GM23338 (cell line): ENCODE results near the gene NBAS. TPM values are rescaled to one million over a fixed set of nuclear protein-coding genes. Genes with fewer than 3 reads are reported as not detected.

ENCODE experiments used
- ATAC-seq: fragments of 200-7000 bp; cut with Tn5 transposase; 3 replicates; pipeline ENCODE4 v1.9.1; 2020
- DNase-seq: peaks from one replicate; pipeline ENCODE4 v3.0.0-alpha.2; 2015; ENCODE audit warnings: low spot score
- H2AFZ ChIP-seq: fragments of 200-600 bp; sonication (generic); 2 replicates; pipeline ENCODE4 v1.8.0; 2016; ENCODE audit warnings: antibody characterized with exemption, mild to moderate bottlenecking, moderate library complexity
- H3F3A ChIP-seq: fragments of 200-600 bp; sonication (generic); replicated peaks from 2 replicates; pipeline ENCODE4 v1.8.0; 2017; ENCODE audit warnings: antibody characterized with exemption, mixed run types, low read depth
- H3K27ac ChIP-seq: fragments of 200-600 bp; sonication (generic); 2 replicates; pipeline ENCODE4 v1.6.1; 2016; ENCODE audit warnings: low read depth
- H3K27me3 ChIP-seq: fragments of 200-600 bp; sonication (generic); 2 replicates; pipeline ENCODE4 v1.8.0; 2016; ENCODE audit warnings: mild to moderate bottlenecking, mixed run types, moderate library complexity; ENCODE audit not compliant: insufficient read depth
- H3K36me3 ChIP-seq: fragments of 200-600 bp; sonication (generic); 2 replicates; pipeline ENCODE4 v1.8.0; 2016; ENCODE audit warnings: mild to moderate bottlenecking; ENCODE audit not compliant: insufficient read depth
- H3K4me1 ChIP-seq: fragments of 200-600 bp; sonication (generic); 2 replicates; pipeline ENCODE4 v1.8.0; 2016; ENCODE audit warnings: mild to moderate bottlenecking, moderate library complexity; ENCODE audit not compliant: insufficient read depth
- H3K4me2 ChIP-seq: fragments of 200-600 bp; sonication (generic); 2 replicates; pipeline ENCODE4 v1.7.1; 2017; ENCODE audit warnings: mixed run types
- H3K4me3 ChIP-seq: fragments of 200-600 bp; sonication (generic); 2 replicates; pipeline ENCODE4 v1.6.1; 2016; ENCODE audit warnings: mixed run types
- H3K79me2 ChIP-seq: fragments of 200-600 bp; sonication (generic); replicated peaks from 2 replicates; pipeline ENCODE4 v1.8.0; 2017; ENCODE audit warnings: mild to moderate bottlenecking; ENCODE audit not compliant: insufficient read depth
- H3K9me2 ChIP-seq: fragments of 200-600 bp; sonication (generic); 2 replicates; pipeline ENCODE4 v1.8.0; 2017; ENCODE audit not compliant: insufficient read depth
- H4K20me1 ChIP-seq: fragments of 200-600 bp; sonication (generic); replicated peaks from 2 replicates; pipeline ENCODE4 v1.8.0; 2017; ENCODE audit warnings: mild to moderate bottlenecking; ENCODE audit not compliant: insufficient read depth
- H3K27ac Mint-ChIP-seq: 2 replicates; pipeline ENCODE4 v1.8.0; 2020; ENCODE audit warnings: inconsistent platforms, mild to moderate bottlenecking, moderate library complexity, mixed read lengths
- H3K27me3 Mint-ChIP-seq: 3 replicates; pipeline ENCODE4 v1.8.0; 2022; ENCODE audit warnings: low read depth, mild to moderate bottlenecking, moderate library complexity, mixed read lengths, inconsistent platforms; ENCODE audit not compliant: insufficient read depth, poor library complexity
- H3K36me3 Mint-ChIP-seq: 3 replicates; pipeline ENCODE4 v1.8.0; 2021; ENCODE audit warnings: low read depth, mild to moderate bottlenecking, inconsistent platforms, moderate library complexity, mixed read lengths
- H3K4me1 Mint-ChIP-seq: 3 replicates; pipeline ENCODE4 v1.8.0; 2020; ENCODE audit warnings: mild to moderate bottlenecking, inconsistent platforms, mixed read lengths
- H3K4me3 Mint-ChIP-seq: 3 replicates; pipeline ENCODE4 v1.8.0; 2021; ENCODE audit warnings: moderate library complexity, mild to moderate bottlenecking, inconsistent platforms, mixed read lengths
- H3K9me3 Mint-ChIP-seq: 3 replicates; pipeline ENCODE4 v1.8.0; 2020; ENCODE audit warnings: moderate library complexity, mild to moderate bottlenecking, inconsistent platforms, mixed read lengths
- ETS1 ChIP-seq: IDR thresholded peaks from 2 replicates; pipeline ENCODE4 v1.6.1; 2016; ENCODE audit warnings: antibody characterized with exemption
- EZH2 ChIP-seq: fragments of 200-600 bp; sonication (generic); IDR thresholded peaks from one replicate; pipeline ENCODE4 v1.8.0; 2017; ENCODE audit warnings: antibody characterized with exemption, mild to moderate bottlenecking, low read depth; ENCODE audit not compliant: unreplicated experiment
- EZH2phosphoT487 ChIP-seq: fragments of 200-600 bp; sonication (generic); IDR thresholded peaks from one replicate; pipeline ENCODE4 v1.8.1; 2018; ENCODE audit warnings: antibody characterized with exemption; ENCODE audit not compliant: unreplicated experiment
- JUNB ChIP-seq: IDR thresholded peaks from one replicate; pipeline ENCODE4 v1.6.1; 2016; ENCODE audit warnings: antibody characterized with exemption; ENCODE audit not compliant: unreplicated experiment
- NANOG ChIP-seq: IDR thresholded peaks from 2 replicates; pipeline ENCODE4 v1.6.1; 2016; ENCODE audit warnings: antibody characterized with exemption, borderline replicate concordance
- POLR2AphosphoS5 ChIP-seq: IDR thresholded peaks from 2 replicates; pipeline ENCODE4 v1.6.1; 2016; ENCODE audit warnings: antibody characterized with exemption, low read depth
- STAT1 ChIP-seq: IDR thresholded peaks from one replicate; pipeline ENCODE4 v1.6.1; 2016; ENCODE audit warnings: antibody characterized with exemption; ENCODE audit not compliant: unreplicated experiment
- ZNF462 ChIP-seq: fragments of 250-450 bp; sonication (Bioruptor Pico); IDR thresholded peaks from 2 replicates; pipeline ENCODE4 v1.5.0; 2020; ENCODE audit warnings: mild to moderate bottlenecking, moderate library complexity
- polyA plus RNA-seq: library from polyadenylated mRNA; unstranded; fragments of >200 nt; fragmentation: Nextera tagmentation; extraction: Ambion mirVana; gene quantifications from 2 replicates; pipeline ENCODE4 v1.2.1, GENCODE V29; 2016
- total RNA-seq: library from RNA; depleted of rRNA; stranded (reverse); fragments of >200 nt; shearing (Covaris generic); gene quantifications from 2 replicates; pipeline ENCODE4 v1.2.3, GENCODE V29; 2014

NBAS gene
- total and polyA plus RNA-seq, 2 experiments from 2014 or later = 24.8 to 38.9 TPM

DNA sequence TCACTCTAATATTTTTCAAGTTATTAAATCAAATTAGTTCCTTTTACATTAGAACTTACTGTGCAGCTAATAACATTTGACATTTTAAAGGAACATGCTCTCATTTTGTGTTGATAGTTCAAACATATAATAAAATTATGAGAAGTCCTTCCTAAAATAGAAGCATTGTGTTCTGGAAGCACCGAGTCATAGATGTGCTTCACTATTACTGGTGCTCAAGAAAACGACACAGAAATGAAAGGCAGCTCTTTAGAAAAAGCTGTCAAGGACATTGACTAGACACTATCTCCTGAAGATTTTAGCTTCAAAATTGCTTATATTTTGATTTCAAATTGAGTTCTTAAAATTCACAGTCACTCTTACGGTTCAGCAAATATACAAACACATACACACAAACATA lies 338.3 kb downstream of the NBAS start (continued):
- TF ChIP-seq ETS1 (no peak), ZNF462 (CRISPR knock-in tag) (no peak), STAT1 (no peak)

- no peak for DNase-seq
Observed at GRCh38 chr2:15220603-15221002, 340.5 kb downstream of the NBAS start.

More at GRCh38 chr2:15220603-15221002, 340.5 kb downstream of the NBAS start:
- H3K4me1 Mint-ChIP-seq = no peaks in the 10 kb centered on the region
- no peak overlapping the region for H2AFZ ChIP-seq
- H3K27me3 Mint-ChIP-seq = no peaks in the 10 kb centered on the region
- TF ChIP-seq POLR2AphosphoS5 = no peak
- no peak for TF ChIP-seq EZH2phosphoT487
- TF ChIP-seq JUNB = no peak
- no peak for TF ChIP-seq STAT1
- no peak for TF ChIP-seq EZH2
- no peak for TF ChIP-seq NANOG
- no peak overlapping the region for H3K4me3 Mint-ChIP-seq
- H3K27me3 ChIP-seq = no peaks in the 10 kb centered on the region
- no peak for ATAC-seq
- H3K4me1 ChIP-seq = no peaks in the 10 kb centered on the region
- no peaks in the 10 kb centered on the region for H3K79me2 ChIP-seq
- no peak overlapping the region for H3K4me2 ChIP-seq
- H3K4me3 ChIP-seq = no peak overlapping the region
- H3K27ac ChIP-seq = no peak overlapping the region
- H3K9me2 ChIP-seq = no peaks in the 10 kb centered on the region
- H4K20me1 ChIP-seq = no peaks in the 10 kb centered on the region
- H3K36me3 Mint-ChIP-seq = peaks cover 9% of the 10 kb centered on the region; the same call in 2 of the 3 replicates
- peaks cover 2% of the 10 kb centered on the region; the same call in 1 of the 3 replicates for H3K9me3 Mint-ChIP-seq
- no peaks in the 10 kb centered on the region for H3K36me3 ChIP-seq
- H3K27ac Mint-ChIP-seq = no peak overlapping the region
- no peaks in the 10 kb centered on the region for H3F3A ChIP-seq
